Ramos (cell line): Measurements from ENCODE around the gene ZBTB7C.

Source experiments
- in situ Hi-C: fragments of 300-500 bp; cut with MboI; formaldehyde crosslinking; loops from one replicate; pipeline ENCODE4 v1.14.3; 2022; ENCODE audit warnings: low sequenced_read_pairs; ENCODE audit not compliant: unreplicated experiment

ZBTB7C gene

GRCh38 chr18:48181857-48182256, 227.3 kb downstream of the ZBTB7C start:
- in situ Hi-C loops: no loop called here

GRCh38 chr18:48181087-48181823, 227.9 kb downstream of the ZBTB7C start:
- in situ Hi-C loops: no loop called here

GRCh38 chr18:48179666-48180065, 229.5 kb downstream of the ZBTB7C start:
- in situ Hi-C loops: no loop called here

- in situ Hi-C loops: no loop called here
Measured at GRCh38 chr18:48179001-48179400, 230.2 kb downstream of the ZBTB7C start.

- in situ Hi-C loops: no loop called here
Measured at GRCh38 chr18:48176909-48177308, 232.3 kb downstream of the ZBTB7C start.

GRCh38 chr18:48173557-48173956, 235.6 kb downstream of the ZBTB7C start:
- in situ Hi-C loops: no loop called here

GRCh38 chr18:48172226-48173006, 236.8 kb downstream of the ZBTB7C start:
- in situ Hi-C loops: no loop called here

GRCh38 chr18:48171490-48172188, 237.5 kb downstream of the ZBTB7C start:
- in situ Hi-C loops: no loop called here

- in situ Hi-C loops: no loop called here
Measured at GRCh38 chr18:48170651-48171050, 238.5 kb downstream of the ZBTB7C start.

GRCh38 chr18:48168861-48169260, 240.3 kb downstream of the ZBTB7C start:
- in situ Hi-C loops: no loop called here

GRCh38 chr18:48167897-48168253, 241.3 kb downstream of the ZBTB7C start:
- in situ Hi-C loops: no loop called here

GRCh38 chr18:48166336-48166875, 242.8 kb downstream of the ZBTB7C start:
- in situ Hi-C loops: no loop called here

GRCh38 chr18:48165111-48165866, 243.9 kb downstream of the ZBTB7C start:
- in situ Hi-C loops: no loop called here

- in situ Hi-C loops: no loop called here
Measured at GRCh38 chr18:48164701-48165100, 244.5 kb downstream of the ZBTB7C start.

GRCh38 chr18:48164116-48164515, 245.1 kb downstream of the ZBTB7C start:
- in situ Hi-C loops: no loop called here

- in situ Hi-C loops: no loop called here
Measured at GRCh38 chr18:48163738-48164115, 245.5 kb downstream of the ZBTB7C start.

- in situ Hi-C loops: no loop called here
Measured at GRCh38 chr18:48162956-48163737, 246.0 kb downstream of the ZBTB7C start.

GRCh38 chr18:48161911-48162698, 247.1 kb downstream of the ZBTB7C start:
- in situ Hi-C loops: no loop called here
